EH (cell line): ENCODE data around the gene LIG3.
"Not testable (repeated sequence)": the region's sequence is repeated elsewhere in the genome, so short reads cannot be mapped to it uniquely, and the experiment has no call there.

ENCODE experiments used
- DNase-seq: peaks from one replicate; pipeline ENCODE4 v3.0.0-alpha.2; 2015; ENCODE audit warnings: low read depth

The LIG3 gene

DNA sequence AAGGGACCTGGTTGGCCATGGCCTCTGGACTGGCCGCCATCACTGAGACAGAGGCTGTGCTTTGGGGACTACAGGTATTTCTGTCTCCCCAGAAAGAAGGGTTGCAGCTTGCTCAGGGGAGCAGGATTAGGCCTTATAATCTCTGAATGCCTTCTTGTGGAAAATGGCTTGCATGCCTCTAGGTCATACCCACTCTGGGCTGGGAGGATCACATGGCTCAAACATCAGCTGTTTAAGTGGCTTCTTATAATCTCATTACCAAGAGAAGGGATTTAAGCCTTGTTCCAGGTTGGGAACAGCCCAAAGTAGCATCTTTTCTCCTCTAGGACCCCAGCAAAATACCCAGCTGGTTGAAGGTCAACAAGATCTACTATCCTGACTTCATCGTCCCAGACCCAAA, 19.1 kb downstream of the LIG3 start:
- no peak for DNase-seq

DNA sequence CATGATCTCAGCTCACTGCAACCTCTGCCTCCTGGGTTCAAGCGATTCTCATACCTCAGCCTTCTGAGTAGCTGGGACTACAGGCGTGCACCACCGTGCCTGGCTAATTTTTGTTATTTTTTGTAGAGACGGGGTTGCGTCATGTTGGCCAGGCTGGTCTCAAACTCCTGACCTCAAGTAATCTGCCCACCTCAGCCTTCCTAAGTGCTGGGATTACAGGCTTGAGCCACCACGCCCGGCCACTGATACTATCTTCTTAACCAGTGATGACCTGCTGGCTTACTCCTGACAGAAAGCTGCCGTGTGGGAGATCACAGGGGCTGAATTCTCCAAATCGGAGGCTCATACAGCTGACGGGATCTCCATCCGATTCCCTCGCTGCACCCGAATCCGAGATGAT, 20.7 kb downstream of the LIG3 start:
- DNase-seq: not testable (repeated sequence)

DNA sequence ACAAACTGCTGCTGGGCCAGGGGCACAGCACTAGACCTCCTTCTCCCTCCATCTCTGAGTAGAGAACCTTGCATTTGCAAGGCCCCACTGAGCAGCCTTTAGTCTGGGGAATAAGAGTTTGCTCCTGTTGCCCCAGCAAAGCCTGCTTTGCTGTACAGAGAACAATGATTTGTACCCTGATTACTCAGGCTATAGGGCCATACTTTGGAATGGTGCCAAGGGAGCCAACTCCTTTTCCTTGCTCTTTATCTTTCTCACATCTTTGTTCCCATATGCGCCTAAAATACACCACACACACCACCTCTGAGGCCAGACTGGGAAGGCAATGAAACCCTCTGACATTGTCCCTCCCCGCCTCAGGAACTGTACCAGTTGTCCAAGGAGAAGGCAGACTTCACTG, 21.2 kb downstream of the LIG3 start:
- peak; percentile 12 for DNase-seq

DNA sequence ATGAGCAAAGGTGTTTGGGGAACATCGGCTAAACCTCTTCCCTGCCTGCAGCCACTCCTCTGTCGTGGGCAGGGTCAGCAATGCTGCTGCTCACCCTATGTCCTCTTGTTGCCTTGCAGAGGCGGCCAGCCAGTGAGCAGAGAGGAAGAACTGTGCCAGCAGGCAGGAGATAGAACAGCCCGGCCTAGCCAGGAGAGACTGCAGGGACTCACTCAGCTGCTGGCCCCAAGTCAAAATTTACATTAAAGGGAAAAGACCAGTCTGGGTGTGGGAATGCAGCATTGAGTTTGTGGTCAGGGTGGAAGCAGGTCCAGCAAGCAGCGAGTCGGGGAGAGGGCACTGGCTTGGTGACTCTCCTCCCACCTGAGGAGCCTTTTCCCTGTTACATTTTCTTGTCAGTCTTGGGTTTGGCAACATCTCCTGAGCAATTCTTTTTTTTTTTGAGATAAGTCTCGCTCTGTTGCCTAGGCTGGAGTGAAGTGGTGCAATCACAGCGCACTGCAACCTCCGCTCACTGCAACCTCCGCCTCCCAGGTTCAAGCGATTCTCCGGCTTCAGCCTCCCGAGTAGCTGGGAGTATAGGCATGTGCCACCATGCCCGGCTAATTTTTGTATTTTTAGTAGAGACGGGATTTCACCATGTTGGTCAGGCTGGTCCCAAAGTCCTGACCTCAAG, 22.7 kb downstream of the LIG3 start:
- no peak for DNase-seq

DNA sequence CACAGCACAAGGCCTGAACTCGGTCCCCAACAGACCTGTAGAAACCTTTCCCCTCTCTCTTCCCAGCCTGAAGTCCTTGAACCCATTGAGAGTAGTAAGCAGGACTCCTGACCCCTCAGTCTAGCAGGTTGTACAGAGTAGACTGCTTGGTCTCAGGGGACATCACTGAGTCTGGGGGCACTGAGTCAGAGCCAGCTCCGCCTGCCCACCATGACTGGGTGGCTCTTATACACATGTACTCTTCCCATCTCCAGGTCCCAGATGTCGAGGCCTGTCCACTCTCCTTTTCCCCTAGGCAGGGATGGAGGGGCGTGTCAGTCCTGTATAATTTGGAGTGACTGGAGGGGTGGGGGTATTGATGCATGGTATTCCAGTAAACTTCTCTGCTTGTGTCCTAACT, 23.5 kb downstream of the LIG3 start:
- no peak for DNase-seq

DNA sequence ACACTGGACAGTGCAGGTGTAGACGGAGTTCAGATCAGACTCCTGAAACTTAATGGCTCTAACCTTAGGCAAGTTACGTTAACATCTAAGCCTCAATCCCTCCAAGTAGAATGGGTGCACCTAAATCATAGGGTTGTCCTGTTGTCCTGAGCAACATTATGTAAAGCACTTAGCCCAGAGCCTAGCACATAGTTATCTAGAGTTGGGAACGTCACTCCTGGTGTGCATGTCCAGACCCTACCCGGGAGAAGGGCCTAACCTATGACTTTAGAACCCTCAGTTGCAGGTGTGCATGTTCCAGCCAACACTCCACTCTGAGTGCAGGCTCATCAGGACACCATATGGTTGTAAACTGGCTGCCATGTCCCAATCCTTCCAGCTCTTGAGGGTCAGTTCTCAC, 26.0 kb downstream of the LIG3 start:
- DNase-seq: no peak

DNA sequence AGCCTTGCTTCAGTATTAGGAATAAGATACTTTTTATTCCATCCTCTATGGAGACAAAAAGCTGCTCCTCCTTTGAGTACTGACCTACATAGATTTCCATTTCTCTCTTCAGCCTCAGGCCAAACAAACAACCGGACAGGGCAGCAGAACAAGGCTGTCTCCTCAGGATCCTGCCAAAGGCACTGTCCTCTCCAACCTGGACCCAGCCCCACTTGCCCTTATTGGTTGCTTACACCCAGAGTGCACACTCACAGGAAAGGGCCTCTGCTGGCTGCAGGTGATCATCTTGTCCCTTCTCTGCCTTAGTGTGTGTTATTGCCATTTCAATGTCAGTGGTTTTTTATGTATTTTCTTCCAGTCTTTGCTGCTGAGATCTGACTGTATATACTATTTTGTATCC, 26.6 kb downstream of the LIG3 start:
- no peak for DNase-seq

DNA sequence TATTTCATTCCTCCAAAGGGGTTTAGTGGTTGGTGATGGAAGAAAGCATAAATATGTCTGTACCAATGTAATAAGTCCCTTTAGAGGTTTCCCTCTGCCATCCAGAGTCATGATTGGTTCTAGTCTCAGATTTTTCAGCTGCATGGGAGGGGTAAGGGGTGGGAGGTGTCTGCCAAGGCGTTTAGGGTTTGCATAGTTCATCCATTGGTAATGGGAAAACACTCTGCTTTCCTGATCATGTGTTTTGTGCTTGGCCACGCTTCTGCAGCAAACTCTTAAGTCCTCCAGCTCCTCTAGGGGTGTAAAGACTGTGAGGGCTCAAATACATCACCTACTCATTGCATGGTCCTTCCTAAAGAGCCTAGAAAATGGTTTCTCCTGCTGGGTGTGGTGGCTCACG, 29.8 kb downstream of the LIG3 start:
- peak; percentile 13 for DNase-seq

DNA sequence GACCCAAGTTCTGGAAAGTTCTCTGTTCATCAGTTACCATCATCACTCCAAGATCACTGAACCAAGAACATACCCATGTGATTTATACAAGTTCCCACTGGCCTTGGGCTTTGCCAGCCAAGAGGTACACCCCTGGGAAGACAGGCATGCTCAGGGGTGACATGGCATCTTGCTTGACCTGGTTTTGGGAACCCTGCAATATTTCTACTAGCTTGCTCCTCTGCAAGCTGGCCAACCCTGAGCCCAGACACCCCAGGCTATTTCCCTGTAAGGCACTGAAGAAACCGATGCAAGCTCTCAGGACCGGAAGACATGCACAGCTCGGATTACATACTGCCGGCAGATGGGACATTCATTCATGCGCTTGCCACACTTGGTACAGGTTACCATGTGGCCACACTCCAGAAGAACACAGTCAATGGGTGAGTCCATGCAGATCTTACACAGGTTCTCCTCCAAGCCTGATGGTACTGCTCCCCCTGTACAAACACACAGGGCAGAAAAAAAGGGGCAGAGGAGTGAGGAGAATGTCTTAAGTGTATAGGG, 31.4 kb downstream of the LIG3 start:
- DNase-seq: peak; percentile 15

DNA sequence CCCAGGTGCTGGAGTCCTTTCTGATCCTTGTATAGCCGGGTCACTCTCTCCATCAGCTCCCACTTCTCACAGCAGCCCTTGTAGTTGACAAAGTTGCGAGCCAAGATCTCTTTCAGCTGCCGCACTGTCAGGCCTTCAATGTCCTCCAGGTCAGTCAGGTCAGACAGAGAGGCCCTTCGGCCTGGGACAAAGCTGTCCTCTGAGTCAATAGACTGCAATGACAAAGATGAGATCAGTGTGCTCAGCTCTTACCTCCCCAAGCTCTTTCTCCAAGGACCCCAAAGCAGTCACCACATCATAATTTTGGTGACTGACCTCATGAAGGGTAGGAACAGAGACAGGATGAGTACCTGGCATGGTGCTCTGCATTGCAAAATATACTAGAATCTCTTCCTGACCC, 36.1 kb downstream of the LIG3 start:
- DNase-seq: no peak

DNA sequence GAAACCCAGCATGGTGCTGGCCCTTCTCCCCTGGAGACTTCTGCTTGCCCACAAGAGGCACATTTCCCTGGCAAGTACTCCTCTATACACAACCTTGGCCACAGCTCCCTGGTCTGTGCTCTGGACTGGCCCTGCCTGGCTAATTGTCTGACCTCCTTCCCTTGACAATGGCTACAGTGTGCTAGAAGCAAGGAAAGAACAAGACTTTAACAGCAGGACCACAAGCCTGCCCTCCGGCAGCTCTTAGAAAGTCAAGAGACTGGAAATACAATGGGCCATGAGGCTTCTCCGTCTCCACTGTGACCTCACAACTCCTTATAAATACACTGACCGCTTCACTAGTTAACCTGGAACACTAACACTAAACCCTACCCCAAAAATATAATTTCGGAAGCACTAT, 36.7 kb downstream of the LIG3 start:
- DNase-seq: no peak

DNA sequence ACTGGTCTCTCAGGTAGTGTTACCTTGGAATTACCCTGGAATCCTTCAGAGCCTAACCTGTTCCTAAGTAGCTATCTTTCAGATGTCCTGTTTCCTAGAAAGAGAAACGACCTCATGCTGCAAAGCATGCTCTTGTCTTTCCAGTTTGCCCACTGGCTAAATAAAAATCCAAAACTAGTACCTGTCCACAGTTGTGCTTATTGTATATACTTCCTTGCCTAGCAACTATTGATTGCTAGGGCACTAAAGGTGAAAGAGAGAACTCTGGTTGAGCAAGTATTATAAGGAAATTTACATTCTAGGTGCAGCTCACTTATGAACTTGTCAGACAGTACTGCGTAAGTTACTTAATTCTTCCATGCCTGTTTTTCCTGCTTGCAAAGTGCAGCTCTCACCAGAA, 38.5 kb downstream of the LIG3 start:
- DNase-seq: no peak

DNA sequence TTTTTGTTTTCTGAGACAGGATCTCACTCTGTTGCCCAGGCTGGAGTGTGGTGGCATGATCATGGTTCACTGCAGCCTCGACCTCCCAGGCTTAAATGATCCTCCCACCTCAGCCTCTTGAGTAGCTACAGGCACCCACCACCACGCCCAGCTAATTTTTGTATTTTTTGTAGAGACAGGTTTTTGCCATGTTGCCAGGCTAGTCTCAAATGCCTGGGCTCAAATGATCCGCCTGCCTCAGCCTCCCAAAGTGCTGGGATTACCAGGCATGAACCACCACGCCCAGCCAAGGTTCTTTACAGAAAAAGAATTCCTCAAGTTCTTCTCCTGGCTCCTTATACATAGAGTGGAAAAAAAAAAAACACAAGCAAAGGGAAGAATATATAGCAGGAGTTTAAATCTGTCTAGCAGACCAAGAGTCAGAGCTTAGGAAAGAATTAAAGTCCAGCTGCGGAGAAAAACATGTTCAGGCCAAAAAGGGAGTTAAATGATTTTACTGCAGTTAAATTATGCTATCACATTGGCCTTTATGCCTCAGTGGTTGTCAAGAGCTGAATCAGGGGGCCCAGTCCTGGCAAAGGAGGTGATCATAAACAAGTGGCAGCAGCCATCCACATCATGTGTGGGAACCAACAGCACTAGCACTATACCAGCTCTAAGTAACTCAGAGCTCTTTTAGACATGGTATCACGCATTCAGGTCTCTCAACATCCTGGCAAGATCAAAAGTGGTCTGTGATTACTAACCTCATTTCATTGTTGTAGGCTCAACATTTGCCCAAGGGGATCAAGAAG, 39.3 kb downstream of the LIG3 start:
- DNase-seq: no peak

DNA sequence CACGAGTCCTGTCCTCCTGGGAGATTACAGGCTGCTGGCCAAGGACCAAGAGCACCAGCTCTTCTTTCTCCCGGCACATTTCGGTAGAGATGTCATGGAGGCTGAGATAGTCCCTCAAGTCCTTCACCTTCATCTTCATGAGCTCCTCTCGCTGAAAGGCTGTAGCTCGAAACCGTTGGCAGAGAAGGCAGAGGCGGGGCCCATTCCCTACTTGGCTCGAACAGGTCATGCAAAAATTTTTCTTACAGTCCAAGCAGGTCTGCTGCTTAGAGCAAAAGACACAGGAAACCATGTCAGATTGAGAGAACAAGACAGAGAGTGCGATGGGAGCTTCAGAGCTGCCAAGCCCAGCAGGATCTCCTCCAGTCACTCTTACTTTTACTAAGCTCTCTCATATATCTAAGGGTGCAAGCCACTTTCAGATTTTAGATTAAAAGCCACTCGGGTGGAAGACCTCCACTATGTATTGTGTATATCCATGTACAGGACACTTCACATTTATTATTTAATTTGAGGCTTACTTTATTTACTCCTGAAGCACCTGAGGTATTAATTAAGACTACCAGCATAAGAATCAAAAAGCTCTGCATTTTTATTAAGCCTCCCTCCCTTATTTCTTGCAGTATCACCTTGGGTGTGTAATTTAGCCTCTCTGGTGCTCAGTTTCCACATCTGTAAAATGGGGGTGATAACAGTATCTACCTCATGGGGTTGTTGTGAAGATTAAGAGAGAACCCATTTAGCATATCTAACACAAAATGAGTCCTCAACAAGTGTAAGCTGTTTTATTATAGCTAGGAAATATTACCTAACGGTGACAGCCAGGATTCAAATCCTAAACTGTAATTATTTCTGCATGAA, 41.4 kb downstream of the LIG3 start:
- DNase-seq: no peak

DNA sequence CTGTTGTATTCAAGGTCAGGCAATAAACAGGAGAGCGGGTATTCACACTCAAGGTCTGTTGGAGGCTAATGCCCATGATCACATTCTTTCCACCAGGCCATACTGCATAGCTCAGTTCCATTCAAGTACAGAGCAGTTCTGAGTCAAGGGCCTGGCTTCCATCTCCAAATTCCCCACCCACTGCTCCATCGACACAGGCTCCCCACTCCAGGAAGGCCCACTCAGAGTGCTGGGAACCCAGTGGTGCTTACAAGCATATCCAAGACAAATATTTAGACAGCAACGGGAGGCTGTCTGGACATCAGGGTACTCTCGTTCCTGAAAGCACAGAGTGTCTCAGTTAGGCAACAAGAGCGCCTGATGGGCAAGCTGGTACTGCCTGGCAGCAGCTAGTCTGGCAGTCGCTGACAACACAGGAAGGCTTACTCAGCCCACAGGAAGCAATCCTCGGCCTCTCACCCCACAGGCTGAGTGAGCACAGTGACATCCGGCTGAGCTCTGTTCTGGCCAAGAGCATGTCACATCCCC, 42.3 kb downstream of the LIG3 start:
- peak; percentile 86 for DNase-seq

DNA sequence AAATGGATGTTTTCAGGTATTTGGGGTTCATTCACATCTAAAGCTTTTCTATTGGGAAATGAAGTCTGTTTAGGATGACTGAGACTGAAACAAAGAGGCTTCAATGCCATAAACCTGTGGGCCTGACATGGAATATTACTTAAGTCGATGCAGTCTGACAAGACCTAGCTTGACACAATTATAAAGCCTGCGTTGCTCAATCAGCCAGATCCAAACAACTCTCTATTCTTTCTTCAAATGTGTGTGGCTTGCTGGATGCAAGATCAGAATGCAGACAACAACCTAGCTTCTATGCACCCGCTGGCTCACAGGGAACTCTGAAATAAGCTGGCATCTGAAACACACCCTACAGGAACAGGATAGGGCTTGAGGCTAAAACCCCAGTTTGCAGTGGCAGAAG, 43.2 kb downstream of the LIG3 start:
- no peak for DNase-seq

DNA sequence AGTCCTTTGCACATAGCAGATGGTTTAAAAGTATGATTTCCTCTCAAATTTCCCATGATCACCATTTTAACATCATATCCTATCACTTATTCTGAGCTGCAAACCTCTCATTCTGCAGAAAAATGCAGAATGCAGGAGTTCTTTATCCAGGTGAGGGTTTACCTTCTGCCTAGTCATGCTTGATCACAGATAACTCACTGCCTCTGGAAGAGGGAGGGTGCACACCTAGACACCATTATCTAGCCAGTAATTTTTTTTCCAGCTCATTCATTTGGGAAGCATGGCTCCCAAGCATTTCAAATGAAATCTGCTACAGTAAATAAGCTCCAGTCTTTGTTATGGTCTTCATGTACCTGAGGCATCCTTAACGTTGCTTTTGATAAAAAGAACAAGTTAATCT, 45.2 kb downstream of the LIG3 start:
- DNase-seq: no peak

DNA sequence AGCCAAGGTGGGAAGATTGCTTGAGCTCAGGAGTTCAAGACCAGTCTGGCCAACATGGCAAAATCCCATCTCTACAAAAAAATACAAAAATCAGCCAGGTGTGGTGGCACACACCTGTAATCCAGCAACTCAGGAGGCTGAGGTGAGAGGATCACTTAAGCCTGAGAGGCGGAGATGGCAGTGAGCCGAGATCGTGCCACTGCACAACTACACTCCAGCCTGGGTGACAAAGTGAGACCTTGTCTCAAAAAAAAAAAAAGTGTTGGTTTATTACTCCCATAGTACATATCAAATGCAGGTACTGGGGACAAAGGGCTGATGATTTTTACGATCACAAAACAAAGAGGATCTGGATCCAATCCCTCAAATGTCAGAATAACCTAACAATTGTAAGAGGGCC, 47.8 kb downstream of the LIG3 start:
- DNase-seq: not testable (repeated sequence)

DNA sequence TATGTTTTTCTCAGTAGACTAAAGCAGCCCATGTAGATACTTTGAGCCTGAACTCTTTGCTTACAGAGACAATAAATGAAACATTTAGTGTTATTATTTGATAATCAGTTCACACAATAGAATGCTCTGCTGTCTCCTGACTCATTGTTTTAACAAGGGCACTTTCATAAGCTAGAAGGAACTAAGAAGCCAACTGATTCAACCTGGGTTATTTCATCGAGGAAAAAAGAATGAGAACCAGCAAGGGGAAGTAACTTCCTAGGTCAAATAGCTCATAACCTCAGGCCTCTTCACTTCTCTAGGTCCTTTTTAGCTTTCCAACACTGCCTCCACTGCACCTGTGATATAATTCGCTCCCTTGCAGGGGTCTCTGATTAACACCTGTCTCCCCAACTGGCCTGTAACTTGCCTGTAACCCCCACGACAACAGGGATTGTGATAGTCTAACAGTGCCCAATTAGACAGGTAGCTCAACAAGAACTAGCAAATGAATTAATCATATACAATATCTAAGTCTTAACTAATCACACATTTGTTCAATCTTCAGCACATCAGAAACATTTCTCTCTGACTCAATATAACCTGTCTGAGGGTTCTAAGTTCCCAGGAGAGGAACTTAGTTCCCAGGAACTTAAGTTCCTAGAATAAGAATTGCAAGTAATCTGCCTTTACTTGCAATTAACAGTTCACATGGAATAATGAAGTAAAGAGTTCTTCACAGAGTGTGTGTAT, 48.4 kb downstream of the LIG3 start:
- DNase-seq: no peak

DNA sequence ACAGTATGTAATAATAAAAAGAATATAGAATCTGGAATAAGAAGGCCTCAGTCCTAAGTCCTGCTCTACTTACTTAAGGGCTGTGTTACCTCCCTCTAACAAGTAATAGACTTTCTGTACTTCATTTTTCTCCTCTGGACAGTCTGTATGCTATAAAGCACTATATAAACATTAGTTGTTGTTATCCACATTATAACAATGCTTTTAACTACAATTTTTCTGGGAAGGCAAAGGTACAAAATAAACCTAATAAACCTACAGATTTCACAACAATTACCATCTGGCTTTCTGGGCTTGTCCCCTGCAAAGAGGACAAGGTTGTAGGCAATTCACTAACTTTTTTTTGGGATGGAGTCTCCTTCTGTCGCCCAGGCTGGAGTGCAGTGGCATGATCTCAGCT, 50.5 kb downstream of the LIG3 start:
- DNase-seq: no peak

DNA sequence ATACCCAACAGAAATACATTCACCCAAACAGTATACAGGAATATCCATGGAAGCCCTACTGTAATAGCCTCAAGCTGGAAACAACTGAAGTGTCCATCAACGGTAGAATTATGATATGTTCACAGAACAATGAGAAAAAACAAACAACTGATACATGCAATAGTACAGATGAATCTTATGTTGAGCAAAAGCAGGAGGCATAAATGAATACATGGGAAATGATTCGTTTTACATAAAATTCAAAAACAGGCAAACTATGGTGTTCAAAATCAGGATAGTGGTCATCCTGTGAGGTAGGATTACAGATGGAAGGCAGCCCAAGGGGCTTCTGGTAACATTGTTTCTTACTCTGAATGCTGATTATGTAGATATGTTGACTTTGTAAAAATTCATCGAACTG, 58.1 kb downstream of the LIG3 start:
- DNase-seq: no peak

DNA sequence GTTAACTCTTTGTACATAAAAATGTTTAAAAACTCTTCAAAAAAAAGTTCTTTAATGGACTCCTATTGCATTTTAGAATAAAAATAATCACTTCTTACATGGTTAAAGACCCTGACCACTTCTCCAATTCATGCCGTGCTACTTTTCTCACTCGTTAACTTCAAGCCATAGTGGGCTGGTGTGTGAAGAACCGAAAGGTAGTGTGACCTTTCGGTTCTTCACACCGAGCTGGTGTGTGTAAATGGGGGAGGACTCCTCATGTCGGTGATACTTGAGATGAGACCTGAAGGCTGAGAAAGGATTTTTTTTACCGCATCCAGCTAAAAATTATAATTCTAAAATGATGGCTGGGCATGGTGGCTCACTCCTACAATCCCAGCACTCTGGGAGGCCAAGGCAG, 61.1 kb downstream of the LIG3 start:
- no peak for DNase-seq
